Mesenchymal stem cell (in vitro differentiated cells and primary cell): ENCODE measurements around the gene NFATC4.

Experiments used
- DNase-seq: peaks from one replicate; pipeline ENCODE4 v3.0.0-alpha.2; 2013
- H2AFZ ChIP-seq: one replicate; pipeline ENCODE4 v1.6.1; 2013; ENCODE audit warnings: low read depth, mild to moderate bottlenecking, control low read depth, inconsistent platforms, low read length, moderate library complexity
- H2AK5ac ChIP-seq: 2 replicates; pipeline ENCODE4 v1.6.1; 2013; ENCODE audit warnings: low read length, moderate library complexity, mild to moderate bottlenecking, inconsistent platforms; ENCODE audit not compliant: severe bottlenecking
- H2BK120ac ChIP-seq: one replicate; pipeline ENCODE4 v1.6.1; 2013; ENCODE audit warnings: low read depth, mild to moderate bottlenecking, inconsistent platforms, low read length, moderate library complexity
- H2BK12ac ChIP-seq, 2 experiments: one replicate each; pipeline ENCODE4 v1.6.1; 2013; ENCODE audit warnings: inconsistent platforms in 2 of 2, low read length in 2 of 2, mild to moderate bottlenecking in 2 of 2, moderate library complexity in 2 of 2, control low read depth in 1 of 2
- H2BK15ac ChIP-seq: one replicate; pipeline ENCODE4 v1.6.1; 2013; ENCODE audit warnings: mild to moderate bottlenecking, low read depth, inconsistent platforms; ENCODE audit not compliant: poor library complexity, severe bottlenecking
- H2BK5ac ChIP-seq: 2 replicates; pipeline ENCODE4 v1.6.1; 2013; ENCODE audit warnings: low read depth, mild to moderate bottlenecking, low read length, control low read depth, inconsistent platforms; ENCODE audit not compliant: poor library complexity, severe bottlenecking
- H3K14ac ChIP-seq, 2 experiments: one replicate each; pipeline ENCODE4 v1.6.1; 2013; ENCODE audit warnings: inconsistent platforms in 2 of 2, low read length in 2 of 2, control low read depth in 1 of 2, mild to moderate bottlenecking in 1 of 2, moderate library complexity in 1 of 2
- H3K18ac ChIP-seq, 2 experiments: one replicate each; pipeline ENCODE4 v1.6.1; 2013; ENCODE audit warnings: inconsistent platforms in 2 of 2, low read length in 2 of 2, control low read depth in 1 of 2, low read depth in 1 of 2, mild to moderate bottlenecking in 1 of 2
- H3K23ac ChIP-seq, 2 experiments: one replicate each; pipeline ENCODE4 v1.6.1; 2013; ENCODE audit warnings: inconsistent platforms in 2 of 2, low read length in 2 of 2, mild to moderate bottlenecking in 2 of 2, moderate library complexity in 2 of 2, control low read depth in 1 of 2
- H3K27ac ChIP-seq: 2 replicates; pipeline ENCODE4 v1.5.1; 2013; ENCODE audit warnings: mild to moderate bottlenecking, moderate library complexity, low read length, control low read depth, inconsistent platforms; ENCODE audit not compliant: poor library complexity, severe bottlenecking
- H3K27me3 ChIP-seq, 2 experiments: 2 replicates each; pipeline versions ENCODE4 v1.6.1 to v1.7.0; 2013; ENCODE audit warnings: low read length in 2 of 2, mild to moderate bottlenecking in 2 of 2, moderate library complexity in 2 of 2, control low read depth in 1 of 2, inconsistent platforms in 1 of 2; ENCODE audit not compliant: control insufficient read depth in 1 of 2, insufficient read depth in 1 of 2
- H3K36me3 ChIP-seq, 2 experiments: 2 replicates each; pipeline versions ENCODE4 v1.6.1 to v1.7.0; 2013; ENCODE audit warnings: low read length in 2 of 2, control low read depth in 1 of 2, inconsistent platforms in 1 of 2, low read depth in 1 of 2, mild to moderate bottlenecking in 1 of 2; ENCODE audit not compliant: insufficient read depth in 2 of 2, control insufficient read depth in 1 of 2
- H3K4ac ChIP-seq, 2 experiments: one replicate each; pipeline ENCODE4 v1.6.1; 2013; ENCODE audit warnings: inconsistent platforms in 2 of 2, low read length in 2 of 2, mild to moderate bottlenecking in 2 of 2, moderate library complexity in 2 of 2, control low read depth in 1 of 2, low read depth in 1 of 2
- H3K4me1 ChIP-seq: 2 replicates; pipeline ENCODE4 v1.6.1; 2013; ENCODE audit warnings: low read depth, low read length, control low read depth; ENCODE audit not compliant: control insufficient read depth, insufficient read depth
- H3K4me2 ChIP-seq: 2 replicates; pipeline ENCODE4 v1.6.1; 2013; ENCODE audit warnings: low read length, mild to moderate bottlenecking, inconsistent platforms; ENCODE audit not compliant: poor library complexity, severe bottlenecking
- H3K4me3 ChIP-seq, 2 experiments: 2 replicates each; pipeline versions ENCODE4 v1.5.1 to v1.7.0; 2013; ENCODE audit warnings: low read length in 2 of 2, mild to moderate bottlenecking in 2 of 2, control low read depth in 1 of 2, low read depth in 1 of 2; ENCODE audit not compliant: insufficient read depth in 1 of 2
- H3K79me1 ChIP-seq: replicated peaks from 2 replicates; pipeline ENCODE4 v1.6.1; 2013; ENCODE audit warnings: mild to moderate bottlenecking, control low read depth, low read length, inconsistent platforms; ENCODE audit not compliant: poor library complexity, severe bottlenecking
- H3K9ac ChIP-seq: 2 replicates; pipeline ENCODE4 v1.7.0; 2013; ENCODE audit warnings: mild to moderate bottlenecking, low read length, moderate library complexity
- H3K9me3 ChIP-seq: 2 replicates; pipeline ENCODE4 v1.7.0; 2013; ENCODE audit warnings: mild to moderate bottlenecking, low read length; ENCODE audit not compliant: control insufficient read depth
- H4K8ac ChIP-seq: one replicate; pipeline ENCODE4 v1.6.1; 2013; ENCODE audit warnings: inconsistent platforms, mild to moderate bottlenecking, low read length, moderate library complexity
- H4K91ac ChIP-seq: one replicate; pipeline ENCODE4 v1.6.1; 2013; ENCODE audit warnings: mild to moderate bottlenecking, low read length, inconsistent platforms
- WGBS: methylation state at CpG from one replicate; pipeline ENCODE4 v1.1.7; 2013; ENCODE audit warnings: mixed read lengths; 5-methylcytosine and 5-hydroxymethylcytosine counted together

NFATC4 gene

GRCh38 chr14:24356208-24356607, 11.8 kb upstream of the NFATC4 start:
- H3K27me3 ChIP-seq = peaks cover 0 to 24% of the 10 kb centered on the region in 2 experiments
- H3K79me1 ChIP-seq = no peaks in the 10 kb centered on the region

GRCh38 chr14:24360281-24360680, 7.7 kb upstream of the NFATC4 start:
- no peak overlapping the region for H3K18ac ChIP-seq
- H3K4ac ChIP-seq = no peak overlapping the region
- H2AK5ac ChIP-seq = no peak overlapping the region
- H3K79me1 ChIP-seq = no peaks in the 10 kb centered on the region
- no peaks in the 10 kb centered on the region for H3K36me3 ChIP-seq
- H3K4me2 ChIP-seq = no peak overlapping the region
- no peak overlapping the region for H3K14ac ChIP-seq
- H4K8ac ChIP-seq = no peak overlapping the region
- H4K91ac ChIP-seq = no peak overlapping the region
- H2BK120ac ChIP-seq = no peak overlapping the region
- DNase-seq = no peak
- WGBS = 89% methylated on average over 3 of the region's 3 CpGs
- H3K27ac ChIP-seq = no peak overlapping the region
- peaks cover 0 to 9% of the 10 kb centered on the region in 2 experiments for H3K27me3 ChIP-seq
- no peak overlapping the region for H2BK5ac ChIP-seq
- no peak overlapping the region for H3K4me3 ChIP-seq
- H2AFZ ChIP-seq = no peak overlapping the region
- no peak overlapping the region for H3K9ac ChIP-seq
- H3K9me3 ChIP-seq = no peaks in the 10 kb centered on the region
- no peak overlapping the region for H2BK15ac ChIP-seq
- no peaks in the 10 kb centered on the region for H3K4me1 ChIP-seq
- no peak overlapping the region for H3K23ac ChIP-seq
- H2BK12ac ChIP-seq = no peak overlapping the region

More at GRCh38 chr14:24356208-24356607, 11.8 kb upstream of the NFATC4 start:
- no peaks in the 10 kb centered on the region for H3K4me1 ChIP-seq
- 69% methylated on average over 4 of the region's 4 CpGs for WGBS
- no peak overlapping the region for H3K4ac ChIP-seq
- no peak overlapping the region for H2BK120ac ChIP-seq
- H3K27ac ChIP-seq = no peak overlapping the region
- H3K36me3 ChIP-seq = no peaks in the 10 kb centered on the region
- H2BK12ac ChIP-seq = no peak overlapping the region
- no peak overlapping the region for H2BK15ac ChIP-seq
- H3K18ac ChIP-seq = no peak overlapping the region
- H4K8ac ChIP-seq = no peak overlapping the region
- H2AK5ac ChIP-seq = no peak overlapping the region
- no peak overlapping the region for H3K4me3 ChIP-seq
- no peak overlapping the region for H3K14ac ChIP-seq
- no peak overlapping the region for H4K91ac ChIP-seq
- no peak for DNase-seq
- no peak overlapping the region for H2AFZ ChIP-seq
- no peak overlapping the region for H2BK5ac ChIP-seq
- H3K4me2 ChIP-seq = no peak overlapping the region
- H3K23ac ChIP-seq = no peak overlapping the region
- H3K9me3 ChIP-seq = no peaks in the 10 kb centered on the region
- no peak overlapping the region for H3K9ac ChIP-seq

DNA sequence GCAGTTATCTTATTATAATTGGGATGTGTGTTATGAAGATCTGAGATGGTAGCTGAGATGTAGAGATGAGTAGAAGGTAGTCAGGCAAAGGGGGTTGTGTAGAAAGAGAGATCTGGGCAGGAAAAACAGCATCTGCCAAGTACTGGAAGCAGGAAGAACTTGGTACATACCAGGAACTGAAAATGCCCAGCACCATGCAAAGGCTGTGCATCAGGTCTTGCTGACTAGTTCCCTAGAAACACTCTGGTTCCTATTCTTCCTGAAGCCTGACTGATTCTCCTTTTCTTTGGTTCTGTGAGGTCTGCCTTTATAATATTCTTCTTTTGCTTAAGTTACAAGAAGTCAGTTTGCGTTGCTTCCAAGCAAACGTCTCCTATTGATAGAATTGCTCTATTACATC, 6.7 kb upstream of the NFATC4 start:
- Histone ChIP-seq H3K9ac (no peak overlapping the region), H4K91ac (no peak overlapping the region), H2BK12ac (no peak overlapping the region), H3K27me3 (peaks cover 0 to 9% of the 10 kb centered on the region in 2 experiments), H3K79me1 (no peaks in the 10 kb centered on the region), H3K9me3 (no peaks in the 10 kb centered on the region), H2AK5ac (no peak overlapping the region), H3K4me1 (peaks cover 6% of the 10 kb centered on the region), H3K4ac (no peak overlapping the region), H3K23ac (no peak overlapping the region), H3K36me3 (no peaks in the 10 kb centered on the region), H3K14ac (no peak overlapping the region), H3K4me2 (no peak overlapping the region), H2BK5ac (no peak overlapping the region), H3K27ac (no peak overlapping the region), H2BK120ac (no peak overlapping the region), H4K8ac (no peak overlapping the region), H3K18ac (no peak overlapping the region), H2BK15ac (no peak overlapping the region), H3K4me3 (no peak overlapping the region), H2AFZ (no peak overlapping the region)
- no CpG with 5 or more reads among the region's 2 CpGs for WGBS
- no peak for DNase-seq

DNA sequence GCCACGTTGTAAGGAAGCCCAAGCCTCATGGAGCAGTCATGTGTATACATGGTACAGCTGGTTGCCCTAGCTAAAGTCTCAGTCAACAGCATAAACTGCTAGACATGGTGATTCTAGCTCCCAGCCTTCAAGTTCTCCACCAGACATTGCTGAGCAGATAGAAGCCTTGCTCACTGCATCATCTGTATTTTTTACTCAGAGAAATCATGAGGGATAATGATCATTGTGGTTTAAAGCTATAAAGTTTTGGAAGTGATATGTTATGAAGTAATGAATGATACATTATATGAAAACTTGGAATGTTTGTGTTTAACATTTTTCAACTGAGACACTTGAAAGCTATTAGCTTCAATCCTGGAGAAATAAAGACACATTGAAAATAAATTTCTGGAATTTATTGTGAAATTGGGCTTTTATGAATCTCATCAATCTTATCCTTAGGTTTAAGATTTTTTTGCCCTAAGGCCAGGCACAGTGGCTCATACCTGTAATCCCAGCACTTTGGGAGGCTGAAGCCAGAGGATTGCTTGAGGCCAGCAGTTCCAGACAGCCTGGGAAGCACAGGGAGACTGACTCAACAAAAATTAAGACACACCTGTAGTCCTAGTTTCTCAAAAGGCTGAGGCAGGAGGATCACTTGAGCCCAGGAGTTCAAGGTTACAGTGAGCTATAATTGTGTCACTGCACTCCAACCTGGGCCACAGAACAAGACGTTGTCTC, 5.6 kb upstream of the NFATC4 start:
- 38% methylated on average over 1 of the region's 2 CpGs for WGBS
- H3K4me2 ChIP-seq = no peak overlapping the region
- no peak overlapping the region for H4K8ac ChIP-seq
- H3K14ac ChIP-seq = no peak overlapping the region
- H2AK5ac ChIP-seq = no peak overlapping the region
- H3K4ac ChIP-seq = no peak overlapping the region
- no peak overlapping the region for H3K27ac ChIP-seq
- H3K27me3 ChIP-seq = peaks cover 0 to 9% of the 10 kb centered on the region in 2 experiments
- H3K4me3 ChIP-seq = no peak overlapping the region
- peaks cover 10% of the 10 kb centered on the region for H3K4me1 ChIP-seq
- H2BK12ac ChIP-seq = peak overlapping the region in 1 of 2 experiments; percentile 54
- no peaks in the 10 kb centered on the region for H3K36me3 ChIP-seq
- H2AFZ ChIP-seq = no peak overlapping the region
- H4K91ac ChIP-seq = no peak overlapping the region
- H2BK5ac ChIP-seq = no peak overlapping the region
- DNase-seq = no peak
- no peak overlapping the region for H3K23ac ChIP-seq
- H3K79me1 ChIP-seq = no peaks in the 10 kb centered on the region
- H2BK120ac ChIP-seq = no peak overlapping the region
- no peaks in the 10 kb centered on the region for H3K9me3 ChIP-seq
- no peak overlapping the region for H3K18ac ChIP-seq
- no peak overlapping the region for H2BK15ac ChIP-seq
- peak overlapping the region; percentile 33 for H3K9ac ChIP-seq
